ENCODE measurements around the gene REEP1.

- no peak for TF ChIP-seq POLR2A (IDR thresholded peaks at IDR 0.05)
- no peak for TF ChIP-seq CTCF (IDR thresholded peaks at IDR 0.05)
Observed at GRCh38 chr2:86194751-86195054, 142.7 kb downstream of the REEP1 start.
